Activated CD4-positive, alpha-beta memory T cell treated with anti-CD3 and anti-CD28 coated beads for 36 hours (primary cell): ENCODE data around the gene UPB1. TPM values are rescaled to one million over a fixed set of nuclear protein-coding genes. Genes with fewer than 3 reads are reported as not detected.

Experiments
- CTCF ChIA-PET: fragments of 350-600 bp; sonication (Branson Sonifier 250); formaldehyde crosslinking; loops from one replicate; lab custom pipeline; 2021; ENCODE audit warnings: antibody characterized with exemption, inconsistent platforms; lab: Charles Lee
- POLR2A ChIA-PET: fragments of 350-600 bp; sonication (Branson Sonifier 250); formaldehyde crosslinking; loops from one replicate; lab custom pipeline; 2021; ENCODE audit warnings: antibody characterized with exemption; lab: Charles Lee
- DNase-seq: peaks from one replicate; pipeline ENCODE4 v3.0.0-alpha.2; 2020
- H3K27ac Mint-ChIP-seq: one replicate; pipeline ENCODE4 v1.8.0; 2021; ENCODE audit warnings: mixed read lengths
- H3K27me3 Mint-ChIP-seq: one replicate; pipeline ENCODE4 v1.8.0; 2021; ENCODE audit warnings: mixed read lengths
- H3K36me3 Mint-ChIP-seq: one replicate; pipeline ENCODE4 v1.8.0; 2021; ENCODE audit warnings: mixed read lengths
- H3K4me1 Mint-ChIP-seq: one replicate; pipeline ENCODE4 v1.8.0; 2021; ENCODE audit warnings: low read depth, mixed read lengths
- H3K4me3 Mint-ChIP-seq: one replicate; pipeline ENCODE4 v1.8.0; 2021; ENCODE audit warnings: mild to moderate bottlenecking, mixed read lengths
- H3K9me3 Mint-ChIP-seq: one replicate; pipeline ENCODE4 v1.8.0; 2021; ENCODE audit warnings: mixed read lengths
- intact Hi-C: fragments of 100-400 bp; cut with micrococcal nuclease; formaldehyde crosslinking; loops from one replicate; pipeline ENCODE4 v1.15.1; 2023
- total RNA-seq, 2 experiments: library from RNA; stranded (reverse); gene quantifications; one replicate each; pipeline ENCODE4 v1.2.3, GENCODE V29; 2021

UPB1 gene
- total RNA-seq: under 1 TPM; 0.19 to 0.31 TPM

DNA sequence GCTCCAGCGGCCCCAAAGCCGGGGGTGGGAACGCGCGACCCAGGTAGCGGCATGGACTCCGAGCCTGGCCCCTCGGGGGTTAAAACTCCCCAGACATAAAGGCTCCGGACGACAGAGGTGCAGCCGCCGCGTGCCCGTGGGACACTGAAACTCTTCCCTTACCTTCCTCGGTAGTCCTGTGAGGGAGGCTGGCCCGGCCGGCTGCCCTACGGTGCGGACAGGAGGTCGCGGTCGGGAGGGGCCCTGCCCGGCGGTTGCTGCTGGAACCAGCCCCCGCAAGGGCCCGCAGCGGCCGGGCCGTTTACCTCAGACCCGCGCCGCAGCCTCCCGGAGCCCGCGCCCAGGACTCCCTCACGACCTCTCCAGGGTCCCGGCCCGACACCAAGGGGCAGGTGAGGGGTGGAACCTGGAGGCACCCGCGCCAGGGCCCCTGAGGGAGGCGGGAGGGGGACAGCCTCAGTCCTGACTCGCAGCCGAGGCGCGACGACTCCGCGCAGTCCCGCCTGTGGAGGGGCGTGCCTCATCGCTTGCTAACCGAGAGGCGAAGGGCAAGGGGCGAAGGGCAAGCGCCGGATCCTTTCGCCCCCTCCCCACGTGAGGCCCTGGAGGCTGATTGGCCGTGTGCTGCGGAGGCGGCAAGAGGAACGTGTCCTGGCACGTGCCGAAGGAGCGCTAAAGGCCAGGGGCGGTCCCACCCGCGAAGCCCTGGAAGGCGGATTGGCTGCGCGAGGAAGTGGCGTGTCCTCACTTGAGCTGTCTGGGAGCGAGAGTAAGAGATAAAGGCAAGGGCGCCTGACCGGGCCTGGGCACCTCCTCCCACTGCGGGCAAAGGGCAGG is at the start of gene UPB1:
Gene UPB1, plus strand, starts transcription at position 805 of the 837 bp plus-strand sequence. CDS start 72 bp downstream, outside the sequence.
- ChIA-PET CTCF (no interaction called here), POLR2A (no interaction called here)
- intact Hi-C loops: no loop called here
- Mint-ChIP-seq H3K27me3 (peaks cover 16% of the 10 kb centered on the region), H3K36me3 (no peaks in the 10 kb centered on the region), H3K9me3 (no peaks in the 10 kb centered on the region), H3K27ac (no peak within 1 kb of the TSS), H3K4me3 (no peak within 1 kb of the TSS), H3K4me1 (no peaks in the 10 kb centered on the region)
- no peak for DNase-seq

DNA sequence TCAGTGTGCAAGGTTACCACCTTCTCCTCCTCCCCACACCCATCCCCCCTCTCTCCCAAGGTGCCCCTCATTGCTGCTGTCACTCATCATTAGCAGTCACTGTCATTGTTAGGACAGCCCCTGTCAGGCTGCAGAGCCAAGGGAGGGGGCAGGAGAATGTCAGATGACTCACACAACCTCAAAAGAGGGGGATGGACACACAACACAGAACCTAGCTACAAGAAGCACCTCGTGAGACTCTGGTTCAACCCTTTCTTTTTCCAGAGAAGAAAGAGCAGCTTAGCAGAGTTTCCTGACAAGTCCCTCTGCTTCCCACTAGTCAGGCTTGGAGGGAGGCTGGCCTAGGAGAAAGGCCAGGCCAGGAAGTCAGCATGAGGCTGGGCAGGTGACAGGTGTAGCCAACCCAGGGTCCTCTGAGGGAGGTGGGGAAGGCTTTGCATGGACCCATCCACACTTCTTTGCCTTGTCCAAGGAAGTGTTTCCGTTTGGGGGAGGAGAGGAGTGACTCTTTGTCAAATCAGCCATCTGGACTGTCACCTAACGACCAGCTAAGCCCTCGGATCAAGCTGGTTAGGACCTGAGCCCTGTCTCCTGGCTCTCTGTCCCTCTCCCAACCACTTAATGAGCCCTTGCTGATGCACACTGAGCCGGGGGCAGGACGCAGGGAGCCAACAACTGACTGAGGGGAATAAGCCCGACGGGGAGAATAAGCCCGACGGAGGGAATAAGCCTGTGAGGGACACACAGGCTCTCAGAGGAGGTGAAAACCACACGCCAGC is 49.5 kb upstream of the UPB1 start:
- Mint-ChIP-seq H3K9me3 (no peaks in the 10 kb centered on the region), H3K36me3 (peaks cover 21% of the 10 kb centered on the region), H3K27ac (no peak overlapping the region), H3K27me3 (no peaks in the 10 kb centered on the region), H3K4me1 (peaks cover 20% of the 10 kb centered on the region), H3K4me3 (no peak overlapping the region)
- intact Hi-C loops: no loop called here
- ChIA-PET POLR2A (interaction anchor here (1.0 to 1.1 kb wide), 2 partner anchors 10 kb away, joined by 3 read pairs; no protein-coding TSS in a partner anchor), CTCF (interaction anchor here (1.2 kb wide), 1 partner anchor 7 kb away, joined by 3 read pairs; no protein-coding TSS in a partner anchor)
- DNase-seq: peak; percentile 54

- intact Hi-C loops: no loop called here
- ChIA-PET CTCF (interaction anchor here (1.2 to 1.7 kb wide), 2 partner anchors 7 to 22 kb away, joined by 3 to 5 read pairs; no protein-coding TSS in a partner anchor), POLR2A (interaction anchor here (1.0 to 1.1 kb wide), 2 partner anchors 10 kb away, joined by 3 read pairs; no protein-coding TSS in a partner anchor)
- H3K27me3 Mint-ChIP-seq: no peaks in the 10 kb centered on the region
- H3K4me3 Mint-ChIP-seq: no peak overlapping the region
- DNase-seq: no peak
- H3K4me1 Mint-ChIP-seq: peaks cover 15% of the 10 kb centered on the region
- H3K36me3 Mint-ChIP-seq: peaks cover 15% of the 10 kb centered on the region
- H3K27ac Mint-ChIP-seq: no peak overlapping the region
- peaks cover 2% of the 10 kb centered on the region for H3K9me3 Mint-ChIP-seq
Observed at GRCh38 chr22:24446260-24446611, 48.9 kb upstream of the UPB1 start.

- H3K4me3 Mint-ChIP-seq: no peak overlapping the region
Observed at GRCh38 chr22:24450610-24451009, 44.5 kb upstream of the UPB1 start.

DNA sequence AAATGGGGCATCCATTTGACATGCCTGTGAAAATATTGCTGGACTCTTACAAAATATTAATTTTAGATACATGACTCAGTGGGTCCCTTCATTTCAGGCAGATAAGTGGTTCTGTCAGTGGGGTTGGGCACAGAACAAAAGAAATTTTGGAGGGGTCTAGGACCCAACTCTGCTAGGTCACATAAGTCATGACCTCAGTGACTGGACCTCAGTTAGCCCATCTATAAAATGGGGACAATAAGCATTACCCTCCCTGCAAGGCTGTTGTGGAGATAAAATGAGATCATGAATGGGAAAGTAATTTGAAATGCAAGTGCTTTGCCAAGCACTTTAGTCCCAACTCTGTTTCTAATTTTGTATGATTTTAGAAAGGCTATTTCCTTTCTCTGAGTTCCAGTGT is 44.0 kb upstream of the UPB1 start:
- DNase-seq: no peak
- ChIA-PET POLR2A (no interaction called here), CTCF (no interaction called here)
- peaks cover 3% of the 10 kb centered on the region for H3K9me3 Mint-ChIP-seq
- peaks cover 3% of the 10 kb centered on the region for H3K4me1 Mint-ChIP-seq
- no peaks in the 10 kb centered on the region for H3K36me3 Mint-ChIP-seq
- H3K4me3 Mint-ChIP-seq: no peak overlapping the region
- no peaks in the 10 kb centered on the region for H3K27me3 Mint-ChIP-seq
- H3K27ac Mint-ChIP-seq: no peak overlapping the region
- intact Hi-C loops: no loop called here

More at GRCh38 chr22:24450610-24451009, 44.5 kb upstream of the UPB1 start:
- DNase-seq: no peak
- no peak overlapping the region for H3K27ac Mint-ChIP-seq
- CTCF ChIA-PET: no interaction called here
- H3K27me3 Mint-ChIP-seq: no peaks in the 10 kb centered on the region
- H3K4me1 Mint-ChIP-seq: peaks cover 7% of the 10 kb centered on the region
- peaks cover 3% of the 10 kb centered on the region for H3K9me3 Mint-ChIP-seq
- POLR2A ChIA-PET: no interaction called here
- H3K36me3 Mint-ChIP-seq: no peaks in the 10 kb centered on the region
- intact Hi-C loops: no loop called here

GRCh38 chr22:24453853-24454252 is 41.3 kb upstream of the UPB1 start:
- DNase-seq: no peak
- intact Hi-C loops: no loop called here
- no peaks in the 10 kb centered on the region for H3K36me3 Mint-ChIP-seq
- no peaks in the 10 kb centered on the region for H3K27me3 Mint-ChIP-seq
- H3K4me1 Mint-ChIP-seq: no peaks in the 10 kb centered on the region
- no peak overlapping the region for H3K27ac Mint-ChIP-seq
- H3K9me3 Mint-ChIP-seq: peaks cover 3% of the 10 kb centered on the region
- POLR2A ChIA-PET: no interaction called here
- no peak overlapping the region for H3K4me3 Mint-ChIP-seq
- CTCF ChIA-PET: no interaction called here

DNA sequence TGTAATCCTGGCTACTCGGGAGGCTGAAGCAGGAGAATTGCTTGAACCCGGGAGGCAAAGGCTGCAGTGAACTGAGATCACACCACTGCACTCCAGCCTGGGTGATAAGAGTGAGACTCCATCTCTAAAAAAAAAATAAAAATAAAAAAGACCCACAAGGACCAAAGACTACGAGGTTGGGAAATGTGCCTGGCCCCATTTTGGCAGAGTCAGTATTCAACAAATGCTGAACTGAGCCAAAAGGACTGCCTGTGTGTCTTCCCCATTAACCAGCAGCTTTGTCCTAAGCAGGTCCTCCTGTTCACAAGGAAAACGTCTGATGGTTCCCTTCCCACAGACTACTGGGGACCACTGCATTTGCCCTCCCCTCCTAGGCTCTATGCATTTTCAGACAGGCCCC is 40.1 kb upstream of the UPB1 start:
- H3K9me3 Mint-ChIP-seq: peaks cover 3% of the 10 kb centered on the region
- no peaks in the 10 kb centered on the region for H3K36me3 Mint-ChIP-seq
- POLR2A ChIA-PET: interaction anchor here (1.2 kb wide), 1 partner anchor 17 kb away, joined by 3 read pairs; no protein-coding TSS in a partner anchor
- H3K27ac Mint-ChIP-seq: no peak overlapping the region
- H3K27me3 Mint-ChIP-seq: no peaks in the 10 kb centered on the region
- no peak overlapping the region for H3K4me3 Mint-ChIP-seq
- no peaks in the 10 kb centered on the region for H3K4me1 Mint-ChIP-seq
- no peak for DNase-seq
- CTCF ChIA-PET: no interaction called here
- intact Hi-C loops: no loop called here

DNA sequence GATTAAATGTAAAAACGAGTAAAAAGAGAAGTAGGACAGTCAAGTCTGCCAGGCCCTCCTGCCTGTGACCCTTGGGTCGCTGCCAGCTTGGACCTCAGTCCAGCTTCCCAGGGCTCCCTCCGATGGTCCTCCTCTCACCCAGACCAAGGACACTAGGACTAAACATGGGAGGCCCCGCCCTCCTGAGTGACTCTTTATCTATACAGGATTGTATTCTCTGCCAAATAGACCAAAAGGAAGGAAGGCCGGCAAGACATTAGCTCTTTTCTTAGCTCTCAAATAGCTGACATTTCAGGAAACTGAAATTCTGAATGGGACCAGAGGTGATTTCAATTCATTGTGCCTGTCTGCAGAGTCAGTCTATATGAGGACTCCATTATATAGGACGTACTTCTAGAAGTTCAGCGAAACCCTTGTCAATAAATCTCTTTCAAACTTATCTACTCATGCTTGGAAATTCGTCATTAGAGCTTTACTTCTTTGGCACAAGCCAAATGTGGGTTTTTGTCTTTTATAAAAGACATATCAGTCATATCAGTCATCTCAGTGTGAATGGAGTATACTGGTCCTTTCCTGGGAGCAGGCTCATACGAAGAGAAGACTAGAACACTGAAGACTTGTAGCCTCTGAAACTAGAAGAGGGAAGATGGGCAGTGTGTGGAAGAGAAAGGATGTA is 39.2 kb upstream of the UPB1 start:
- intact Hi-C loops: no loop called here
- H3K4me3 Mint-ChIP-seq: no peak overlapping the region
- CTCF ChIA-PET: interaction anchor here (0.9 kb wide), 1 partner anchor 70 kb away, joined by 5 read pairs; no protein-coding TSS in a partner anchor
- H3K27ac Mint-ChIP-seq: no peak overlapping the region
- no peaks in the 10 kb centered on the region for H3K27me3 Mint-ChIP-seq
- H3K36me3 Mint-ChIP-seq: no peaks in the 10 kb centered on the region
- H3K4me1 Mint-ChIP-seq: peaks cover 6% of the 10 kb centered on the region
- POLR2A ChIA-PET: interaction anchor here (0.8 to 1.2 kb wide), 3 partner anchors 10 to 21 kb away, joined by 3 read pairs; no protein-coding TSS in a partner anchor
- peaks cover 3% of the 10 kb centered on the region for H3K9me3 Mint-ChIP-seq
- no peak for DNase-seq

GRCh38 chr22:24457894-24458420 is 37.2 kb upstream of the UPB1 start:
- Mint-ChIP-seq H3K9me3 (no peaks in the 10 kb centered on the region), H3K4me3 (no peak overlapping the region), H3K27me3 (no peaks in the 10 kb centered on the region), H3K27ac (no peak overlapping the region), H3K4me1 (peaks cover 7% of the 10 kb centered on the region), H3K36me3 (no peaks in the 10 kb centered on the region)
- ChIA-PET POLR2A (interaction anchor here (0.7 kb wide), 1 partner anchor 655 kb away, joined by 3 read pairs; no protein-coding TSS in a partner anchor), CTCF (no interaction called here)
- intact Hi-C loops: no loop called here
- DNase-seq: no peak

GRCh38 chr22:24459911-24460310 is 35.2 kb upstream of the UPB1 start:
- intact Hi-C loops: no loop called here
- Mint-ChIP-seq H3K27ac (no peak overlapping the region), H3K9me3 (no peaks in the 10 kb centered on the region), H3K4me1 (peaks cover 7% of the 10 kb centered on the region), H3K36me3 (no peaks in the 10 kb centered on the region), H3K4me3 (no peak overlapping the region), H3K27me3 (no peaks in the 10 kb centered on the region)
- no peak for DNase-seq
- ChIA-PET CTCF (interaction anchor here (1.7 to 2.2 kb wide), 2 partner anchors 32 to 43 kb away, joined by 4 to 9 read pairs; partner anchors contain the start of gene ADORA2A), POLR2A (no interaction called here)

DNA sequence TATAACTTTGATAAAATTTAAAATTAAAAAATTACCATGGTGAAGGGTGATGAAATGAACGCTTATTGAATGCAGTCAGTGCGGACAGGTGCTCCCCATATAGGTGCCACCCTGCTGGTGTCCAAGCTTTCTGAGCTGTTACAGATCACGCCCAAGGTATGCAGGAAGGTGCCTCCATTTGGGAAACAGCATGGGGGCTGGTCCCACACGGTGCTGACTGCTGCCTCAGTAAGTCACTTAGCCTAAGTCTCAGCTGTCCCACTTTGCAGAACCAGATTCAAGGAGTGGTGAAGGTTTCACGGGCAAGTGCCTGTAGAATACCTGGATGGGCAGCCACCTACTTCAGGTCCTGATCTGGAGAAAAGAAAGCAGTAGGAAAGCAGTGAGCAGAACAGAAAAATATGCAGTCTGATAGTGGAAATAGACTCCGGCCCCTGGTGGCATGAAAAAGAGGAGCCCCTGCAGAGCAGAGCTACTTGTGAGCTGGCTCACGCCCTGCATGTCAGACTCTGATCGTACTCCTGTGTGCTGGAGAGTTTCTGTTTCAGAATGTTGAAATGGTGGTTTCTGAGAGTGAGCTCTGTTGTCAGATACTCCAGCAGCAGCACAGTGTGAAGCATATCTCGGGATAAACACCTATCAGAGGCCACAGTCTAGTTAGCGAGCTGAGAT is 34.6 kb upstream of the UPB1 start:
- Mint-ChIP-seq H3K27me3 (no peaks in the 10 kb centered on the region), H3K36me3 (no peaks in the 10 kb centered on the region), H3K9me3 (no peaks in the 10 kb centered on the region), H3K4me1 (peaks cover 11% of the 10 kb centered on the region), H3K4me3 (no peak overlapping the region), H3K27ac (peak overlapping the region; percentile 49)
- peak; percentile 37 for DNase-seq
- CTCF ChIA-PET: interaction anchor here (0.8 to 2.2 kb wide), 4 partner anchors 11 to 43 kb away, joined by 3 to 9 read pairs (median 4); partner anchors contain the start of gene ADORA2A
- intact Hi-C loops: no loop called here
- POLR2A ChIA-PET: interaction anchor here (1.1 kb wide), 1 partner anchor 26 kb away, joined by 5 read pairs; no protein-coding TSS in a partner anchor
